ENCODE data around the gene PSMB9.

- TF ChIP-seq CTCF (IDR thresholded peaks at IDR 0.05) = no peak
- no peak for TF ChIP-seq POLR2A (IDR thresholded peaks at IDR 0.05)
Measured at GRCh38 chr6:32882879-32883250, 28.9 kb downstream of the PSMB9 start.
